Left lung (tissue), 10 donors: ENCODE data around the gene SFT2D2. TPM values are rescaled to one million over a fixed set of nuclear protein-coding genes. Genes with fewer than 3 reads are reported as not detected.
A peak's percentile ranks its signal among the peaks of the same experiment; 100 is the strongest.

ENCODE experiments used
- ATAC-seq: fragments of 200-7000 bp; cut with Tn5 transposase; one replicate; pipeline ENCODE4 v1.9.1; 2020; ENCODE audit warnings: moderate library complexity
- DNase-seq, 4 donors: peaks; one replicate each; pipeline ENCODE4 v3.0.0-alpha.2; 2013 to 2020
- H3K27ac ChIP-seq, 2 donors: fragments of 200-600 bp; sonication (generic) in 1 of 2; one replicate each; pipeline versions ENCODE4 v1.5.0 to v1.8.0; 2020 to 2021
- H3K27me3 ChIP-seq, 2 donors: fragments of 200-600 bp; sonication (generic) in 1 of 2; one replicate each; pipeline versions ENCODE4 v1.5.0 to v1.8.0; 2020 to 2021
- H3K36me3 ChIP-seq, 2 donors: fragments of 200-600 bp; sonication (generic) in 1 of 2; one replicate each; pipeline versions ENCODE4 v1.5.0 to v1.8.0; 2020 to 2021
- H3K4me1 ChIP-seq, 2 donors: fragments of 200-600 bp; one replicate each; pipeline ENCODE4 v1.8.0; 2021
- H3K4me3 ChIP-seq, 2 donors: fragments of 200-600 bp; sonication (generic) in 1 of 2; one replicate each; pipeline versions ENCODE4 v1.5.0 to v1.8.0; 2020 to 2021; ENCODE audit warnings: mild to moderate bottlenecking in 1 of 2
- H3K9me3 ChIP-seq, 2 donors: fragments of 200-600 bp; sonication (generic) in 1 of 2; one replicate each; pipeline versions ENCODE4 v1.5.0 to v1.8.0; 2020 to 2021
- intact Hi-C, 2 donors: fragments of 100-400 bp; cut with DNase I; formaldehyde crosslinking; loops; one replicate each; pipeline versions ENCODE4 v1.11.2 to v1.14.2; 2022
- polyA plus RNA-seq, 6 donors: library from polyadenylated mRNA; unstranded; fragments of 120-200 nt; gene quantifications; one replicate each; pipeline ENCODE4 v1.2.1, GENCODE V29; 2013; ENCODE audit not compliant: insufficient read length in 6 of 6
- total RNA-seq, 2 donors: library from RNA; stranded (reverse); fragmentation: NEBNext Ultra II Directional; extraction: Animal tissue kit (Norgen Biotek cat#: 25700); gene quantifications; one replicate each; pipeline ENCODE4 v1.2.1, GENCODE V29; 2021
- TF ChIP-seq, protein P1 (sequence below), 2 donors: fragments of 200-600 bp; sonication (generic) in 1 of 2; IDR thresholded peaks; one replicate each; pipeline versions ENCODE4 v1.5.0 to v1.8.0; 2021; ENCODE audit warnings: antibody characterized with exemption in 2 of 2
- donor health status: DM: no; HTN: yes; CAD: no.
- donor health status: DM: no; HTN: no; CAD: no.

SFT2D2 gene
- total and polyA plus RNA-seq, 8 donors: 21.2 to 85.9 (median 23.8) TPM

DNA sequence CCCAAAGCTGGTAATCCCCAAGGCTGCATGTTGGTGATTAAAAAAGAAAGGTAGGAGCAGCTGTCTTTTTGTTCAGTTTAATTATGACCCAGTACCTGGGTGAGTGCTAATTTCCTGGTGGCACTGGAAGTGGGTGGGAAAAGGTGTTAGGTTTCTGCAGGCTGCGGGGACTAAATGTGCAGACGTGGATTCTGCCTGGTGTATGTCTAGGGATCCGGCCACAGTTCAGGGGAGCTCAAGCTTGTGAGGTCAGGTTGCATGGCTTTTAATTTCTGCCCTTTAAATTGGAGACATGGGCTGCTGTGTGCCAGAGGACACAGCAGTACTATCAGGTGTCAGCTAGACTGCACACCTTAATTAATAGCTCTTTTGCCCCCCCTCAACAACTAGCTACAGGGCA, 34.6 kb downstream of the SFT2D2 start:
- no peak for DNase-seq
- ATAC-seq: no peak
- Histone ChIP-seq H3K36me3 (peaks cover 0 to 33% of the 10 kb centered on the region in 2 donors), H3K27me3 (no peaks in the 10 kb centered on the region), H3K9me3 (peaks cover 0 to 14% of the 10 kb centered on the region in 2 donors), H3K27ac (no peak overlapping the region), H3K4me3 (no peak overlapping the region), H3K4me1 (peaks cover 8 to 9% of the 10 kb centered on the region in 2 donors)
- intact Hi-C loops: no loop called here
- TF ChIP-seq, protein P1, sequence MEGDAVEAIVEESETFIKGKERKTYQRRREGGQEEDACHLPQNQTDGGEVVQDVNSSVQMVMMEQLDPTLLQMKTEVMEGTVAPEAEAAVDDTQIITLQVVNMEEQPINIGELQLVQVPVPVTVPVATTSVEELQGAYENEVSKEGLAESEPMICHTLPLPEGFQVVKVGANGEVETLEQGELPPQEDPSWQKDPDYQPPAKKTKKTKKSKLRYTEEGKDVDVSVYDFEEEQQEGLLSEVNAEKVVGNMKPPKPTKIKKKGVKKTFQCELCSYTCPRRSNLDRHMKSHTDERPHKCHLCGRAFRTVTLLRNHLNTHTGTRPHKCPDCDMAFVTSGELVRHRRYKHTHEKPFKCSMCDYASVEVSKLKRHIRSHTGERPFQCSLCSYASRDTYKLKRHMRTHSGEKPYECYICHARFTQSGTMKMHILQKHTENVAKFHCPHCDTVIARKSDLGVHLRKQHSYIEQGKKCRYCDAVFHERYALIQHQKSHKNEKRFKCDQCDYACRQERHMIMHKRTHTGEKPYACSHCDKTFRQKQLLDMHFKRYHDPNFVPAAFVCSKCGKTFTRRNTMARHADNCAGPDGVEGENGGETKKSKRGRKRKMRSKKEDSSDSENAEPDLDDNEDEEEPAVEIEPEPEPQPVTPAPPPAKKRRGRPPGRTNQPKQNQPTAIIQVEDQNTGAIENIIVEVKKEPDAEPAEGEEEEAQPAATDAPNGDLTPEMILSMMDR (IDR thresholded peaks at IDR 0.05): no peak

DNA sequence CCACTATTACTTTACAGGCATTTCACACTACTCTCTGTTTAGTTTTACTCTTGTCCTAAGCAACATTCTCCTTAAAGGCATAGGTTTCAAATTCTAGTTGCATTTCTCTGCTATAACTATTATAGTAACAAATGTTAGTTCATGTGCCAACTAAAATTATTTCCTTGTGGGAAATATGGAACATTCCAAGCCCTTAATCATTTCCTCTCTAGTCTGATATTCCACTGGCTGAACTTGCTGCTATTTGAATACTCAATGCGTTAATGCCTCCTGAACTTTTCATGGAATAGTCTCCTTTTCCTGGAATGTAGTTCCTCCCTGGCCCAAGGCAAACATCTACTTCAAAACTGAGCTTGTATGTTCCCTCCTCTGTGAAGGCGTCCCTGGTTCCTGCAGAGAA, 35.6 kb downstream of the SFT2D2 start:
- H3K9me3 ChIP-seq: peaks cover 0 to 4% of the 10 kb centered on the region in 2 donors
- no peak overlapping the region for H3K4me3 ChIP-seq
- intact Hi-C loops: no loop called here
- TF ChIP-seq, protein P1 (IDR thresholded peaks at IDR 0.05): no peak
- DNase-seq (no peak), ATAC-seq (no peak)
- peaks cover 0 to 27% of the 10 kb centered on the region in 2 donors for H3K36me3 ChIP-seq
- no peaks in the 10 kb centered on the region for H3K27me3 ChIP-seq
- H3K4me1 ChIP-seq: peaks cover 8 to 9% of the 10 kb centered on the region in 2 donors
- peak overlapping the region in 1 of 2 donors; percentile 26 for H3K27ac ChIP-seq

DNA sequence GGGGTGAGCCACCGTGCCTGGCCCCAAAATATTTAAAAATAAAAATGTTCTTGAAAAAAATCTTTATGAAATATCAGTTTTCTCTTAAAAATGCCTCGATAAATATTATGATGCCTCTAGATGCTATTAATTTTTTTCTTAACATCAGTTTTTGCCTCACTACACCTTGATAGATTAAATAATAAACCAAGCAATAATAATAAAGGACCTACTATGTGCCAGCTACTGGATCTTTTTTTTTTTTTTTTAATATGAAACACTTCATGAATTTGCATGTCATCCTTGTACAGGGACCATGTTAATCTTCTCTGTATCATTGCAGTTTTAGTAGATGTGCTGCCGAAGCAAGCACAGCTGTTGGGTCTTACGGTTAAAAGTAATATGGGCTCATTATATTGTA, 37.3 kb downstream of the SFT2D2 start:
- Histone ChIP-seq H3K9me3 (no peaks in the 10 kb centered on the region), H3K27me3 (no peaks in the 10 kb centered on the region), H3K4me1 (peaks cover 8 to 9% of the 10 kb centered on the region in 2 donors), H3K4me3 (no peak overlapping the region), H3K36me3 (peaks cover 0 to 23% of the 10 kb centered on the region in 2 donors), H3K27ac (no peak overlapping the region)
- TF ChIP-seq, protein P1 (IDR thresholded peaks at IDR 0.05): no peak
- ATAC-seq (no peak), DNase-seq (no peak)
- intact Hi-C loops: no loop called here

DNA sequence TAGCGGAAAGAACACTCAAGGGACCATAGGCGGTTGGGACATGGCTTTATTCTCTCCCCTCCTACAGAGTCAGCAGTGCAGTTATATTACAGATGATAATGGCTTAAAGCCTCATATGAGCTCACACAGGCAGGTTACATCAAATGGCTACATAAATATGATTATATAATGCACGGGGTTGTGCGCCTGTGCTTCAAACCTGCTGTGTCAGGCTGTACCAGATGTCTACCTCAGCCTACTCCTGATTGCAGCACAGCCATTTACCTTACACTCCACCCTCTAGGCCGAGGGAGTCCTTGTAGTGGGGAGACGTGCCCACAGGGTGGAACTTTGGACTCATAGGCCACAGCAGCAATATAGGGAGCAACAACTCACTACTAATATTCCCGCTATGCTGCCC, 38.5 kb downstream of the SFT2D2 start:
- no peak for ATAC-seq
- DNase-seq: no peak
- Histone ChIP-seq H3K4me1 (peaks cover 8 to 9% of the 10 kb centered on the region in 2 donors), H3K27me3 (no peaks in the 10 kb centered on the region), H3K36me3 (peaks cover 0 to 25% of the 10 kb centered on the region in 2 donors), H3K27ac (no peak overlapping the region), H3K4me3 (no peak overlapping the region), H3K9me3 (no peaks in the 10 kb centered on the region)
- TF ChIP-seq, protein P1 (IDR thresholded peaks at IDR 0.05): no peak
- intact Hi-C loops: no loop called here

DNA sequence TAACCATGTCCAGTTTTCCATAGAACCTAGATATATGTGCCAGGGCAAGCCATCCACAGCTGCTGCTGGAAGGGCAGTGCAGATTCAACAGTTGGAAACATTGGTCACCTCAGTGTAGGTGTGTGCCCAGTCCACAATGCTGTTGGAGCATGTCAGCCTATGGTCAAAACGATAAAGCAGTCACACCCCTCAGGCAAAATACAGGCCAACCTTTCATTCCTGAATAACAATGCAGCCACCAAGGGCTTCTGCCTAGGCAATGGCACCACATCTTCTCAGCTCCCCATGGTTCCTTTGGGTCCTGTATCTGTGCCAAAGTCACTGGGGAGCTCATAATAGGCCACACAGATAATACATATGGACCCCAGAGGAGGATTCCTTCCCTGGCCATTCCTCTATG, 39.8 kb downstream of the SFT2D2 start:
- Histone ChIP-seq H3K36me3 (peaks cover 0 to 25% of the 10 kb centered on the region in 2 donors), H3K27ac (no peak overlapping the region), H3K9me3 (no peaks in the 10 kb centered on the region), H3K4me1 (peaks cover 8 to 9% of the 10 kb centered on the region in 2 donors), H3K27me3 (no peaks in the 10 kb centered on the region), H3K4me3 (no peak overlapping the region)
- DNase-seq (no peak), ATAC-seq (no peak)
- TF ChIP-seq, protein P1 (IDR thresholded peaks at IDR 0.05): no peak
- intact Hi-C loops: no loop called here
